H9 (cell line): ENCODE results near the gene APOA4. TPM values are rescaled to one million over a fixed set of nuclear protein-coding genes. Genes with fewer than 3 reads are reported as not detected.

Experiments used
- DNase-seq: peaks from one replicate; pipeline ENCODE4 v3.0.0-alpha.2; 2017
- H2AFZ ChIP-seq: one replicate; pipeline ENCODE4 v1.6.1; 2013; ENCODE audit warnings: mild to moderate bottlenecking, low read length, control low read depth, moderate library complexity
- H2AK5ac ChIP-seq: 2 replicates; pipeline ENCODE4 v1.6.1; 2013; ENCODE audit warnings: low read length, control low read depth, mixed read lengths; ENCODE audit not compliant: insufficient read length
- H2BK120ac ChIP-seq: one replicate; pipeline ENCODE4 v1.6.1; 2013; ENCODE audit warnings: low read depth, mild to moderate bottlenecking, low read length, control low read depth, inconsistent platforms; ENCODE audit not compliant: poor library complexity, severe bottlenecking
- H2BK12ac ChIP-seq: 2 replicates; pipeline ENCODE4 v1.6.1; 2013; ENCODE audit warnings: low read length, control low read depth, mixed read lengths, low read depth; ENCODE audit not compliant: insufficient read length
- H2BK15ac ChIP-seq: 2 replicates; pipeline ENCODE4 v1.6.1; 2013; ENCODE audit warnings: low read depth, low read length, control low read depth
- H2BK20ac ChIP-seq: one replicate; pipeline ENCODE4 v1.6.1; 2013; ENCODE audit warnings: low read depth, mild to moderate bottlenecking, low read length, control low read depth, inconsistent platforms; ENCODE audit not compliant: poor library complexity, severe bottlenecking
- H2BK5ac ChIP-seq: 2 replicates; pipeline ENCODE4 v1.6.1; 2013; ENCODE audit warnings: low read length, control low read depth, mixed read lengths; ENCODE audit not compliant: insufficient read length
- H3K14ac ChIP-seq: 2 replicates; pipeline ENCODE4 v1.6.1; 2013; ENCODE audit warnings: low read length, control low read depth; ENCODE audit not compliant: insufficient read depth
- H3K18ac ChIP-seq: 2 replicates; pipeline ENCODE4 v1.6.1; 2013; ENCODE audit warnings: low read depth, mild to moderate bottlenecking, mixed read lengths, low read length, control low read depth; ENCODE audit not compliant: insufficient read length
- H3K23ac ChIP-seq: 2 replicates; pipeline ENCODE4 v1.6.1; 2013; ENCODE audit warnings: low read length, control low read depth, mixed read lengths, low read depth; ENCODE audit not compliant: insufficient read length
- H3K23me2 ChIP-seq: 2 replicates; pipeline ENCODE4 v1.6.1; 2013; ENCODE audit warnings: low read depth, mild to moderate bottlenecking, mixed read lengths, low read length, control low read depth; ENCODE audit not compliant: insufficient read length, poor library complexity, severe bottlenecking
- H3K27ac ChIP-seq: 2 replicates; pipeline ENCODE4 v1.5.1; 2013; ENCODE audit warnings: low read length, control low read depth, mixed read lengths, low read depth; ENCODE audit not compliant: insufficient read length
- H3K27me3 ChIP-seq: 2 replicates; pipeline ENCODE4 v1.6.1; 2013; ENCODE audit warnings: low read length, control low read depth, inconsistent platforms; ENCODE audit not compliant: insufficient read depth
- H3K4ac ChIP-seq: 2 replicates; pipeline ENCODE4 v1.6.1; 2013; ENCODE audit warnings: low read depth, mild to moderate bottlenecking, control low read depth, inconsistent platforms, low read length, moderate library complexity
- H3K4me1 ChIP-seq: 2 replicates; pipeline ENCODE4 v1.6.1; 2013; ENCODE audit warnings: low read length, control low read depth, inconsistent platforms; ENCODE audit not compliant: insufficient read depth
- H3K4me2 ChIP-seq: 2 replicates; pipeline ENCODE4 v1.6.1; 2013; ENCODE audit warnings: low read length, control low read depth, mixed read lengths; ENCODE audit not compliant: insufficient read length, insufficient read depth
- H3K56ac ChIP-seq: 2 replicates; pipeline ENCODE4 v1.6.1; 2013; ENCODE audit warnings: low read depth, mild to moderate bottlenecking, mixed read lengths, low read length, control low read depth; ENCODE audit not compliant: insufficient read length
- H3K79me1 ChIP-seq: 2 replicates; pipeline ENCODE4 v1.6.1; 2013; ENCODE audit warnings: low read depth, mild to moderate bottlenecking, moderate library complexity, low read length, control low read depth, inconsistent platforms; ENCODE audit not compliant: insufficient read depth, poor library complexity, severe bottlenecking
- H3K79me2 ChIP-seq: 2 replicates; pipeline ENCODE4 v1.6.1; 2013; ENCODE audit warnings: low read length, control low read depth, inconsistent platforms; ENCODE audit not compliant: insufficient read depth
- H3K9ac ChIP-seq: 2 replicates; pipeline ENCODE4 v1.6.1; 2013; ENCODE audit warnings: low read length, control low read depth, mixed read lengths; ENCODE audit not compliant: insufficient read length; ENCODE audit errors: extremely low read depth
- H3K9me3 ChIP-seq: one replicate; pipeline ENCODE4 v1.6.1; 2013; ENCODE audit warnings: low read depth, low read length, inconsistent platforms; ENCODE audit not compliant: control insufficient read depth
- H3T11ph ChIP-seq: one replicate; pipeline ENCODE4 v1.6.1; 2013; ENCODE audit warnings: mild to moderate bottlenecking, low read length, control low read depth, inconsistent platforms
- H4K20me1 ChIP-seq: one replicate; pipeline ENCODE4 v1.6.1; 2013; ENCODE audit not compliant: control insufficient read depth, insufficient read length, insufficient read depth
- H4K5ac ChIP-seq: 2 replicates; pipeline ENCODE4 v1.6.1; 2013; ENCODE audit warnings: low read depth, mild to moderate bottlenecking, mixed read lengths, low read length, control low read depth; ENCODE audit not compliant: insufficient read length
- H4K8ac ChIP-seq: replicated peaks from 2 replicates; pipeline ENCODE4 v1.6.1; 2013; ENCODE audit warnings: low read length, control low read depth, mixed read lengths, low read depth; ENCODE audit not compliant: insufficient read length
- H4K91ac ChIP-seq: 2 replicates; pipeline ENCODE4 v1.6.1; 2013; ENCODE audit warnings: low read depth, mild to moderate bottlenecking, moderate library complexity, mixed read lengths, low read length, control low read depth; ENCODE audit not compliant: insufficient read length
- H3K27ac Mint-ChIP-seq, 3 experiments: 2 replicates in 2 of 3; 3 replicates in 1 of 3; pipeline ENCODE4 v1.8.0; 2020 to 2021; ENCODE audit warnings: mixed read lengths in 3 of 3, mild to moderate bottlenecking in 1 of 3, moderate library complexity in 1 of 3
- H3K27me3 Mint-ChIP-seq: 2 replicates; pipeline ENCODE4 v1.8.0; 2021; ENCODE audit warnings: low read depth, mild to moderate bottlenecking, moderate library complexity, mixed read lengths
- H3K36me3 Mint-ChIP-seq, 3 experiments: 2 replicates in 2 of 3; 3 replicates in 1 of 3; pipeline ENCODE4 v1.8.0; 2020 to 2021; ENCODE audit warnings: low read depth in 3 of 3, mixed read lengths in 3 of 3; ENCODE audit not compliant: insufficient read depth in 1 of 3
- H3K4me1 Mint-ChIP-seq, 2 experiments: 2 replicates each; pipeline ENCODE4 v1.8.0; 2020; ENCODE audit warnings: mixed read lengths in 2 of 2
- H3K4me3 Mint-ChIP-seq, 2 experiments: 2 replicates in 1 of 2; 3 replicates in 1 of 2; pipeline ENCODE4 v1.8.0; 2020 to 2021; ENCODE audit warnings: mild to moderate bottlenecking in 2 of 2, mixed read lengths in 2 of 2, moderate library complexity in 1 of 2
- H3K9me3 Mint-ChIP-seq, 2 experiments: 2 replicates in 1 of 2; 3 replicates in 1 of 2; pipeline ENCODE4 v1.8.0; 2020; ENCODE audit warnings: mild to moderate bottlenecking in 2 of 2, mixed read lengths in 2 of 2, moderate library complexity in 1 of 2
- CTCF ChIP-seq: fragments of 200-600 bp; sonication (generic); conservative IDR thresholded peaks from 3 replicates; pipeline ENCODE4 v1.8.0; 2021; ENCODE audit warnings: antibody characterized with exemption, mild to moderate bottlenecking
- WGBS: extraction: QIAGEN DNeasy Blood & Tissue Kit; methylation state at CpG from one replicate; pipeline ENCODE4 v1.1.7; 2013; ENCODE audit warnings: missing lambda C conversion rate, low lambda C conversion rate, mixed read lengths; ENCODE audit not compliant: insufficient read length; ENCODE audit errors: extremely low coverage; 5-methylcytosine and 5-hydroxymethylcytosine counted together
- total RNA-seq: library from RNA; stranded (reverse); gene quantifications from 2 replicates; pipeline ENCODE4 v1.2.1, GENCODE V29; 2021

APOA4 gene
- total RNA-seq, 1 experiment from 2014 or later = not detected

- Histone ChIP-seq H4K91ac (no peak overlapping the region), H2AFZ (no peak overlapping the region), H3K9me3 (no peaks in the 10 kb centered on the region), H3K27me3 (no peaks in the 10 kb centered on the region), H3K9ac (no peak overlapping the region), H2BK120ac (no peak overlapping the region), H4K20me1 (no peaks in the 10 kb centered on the region), H3K4me1 (no peaks in the 10 kb centered on the region), H3K79me2 (no peaks in the 10 kb centered on the region), H3K4ac (no peak overlapping the region), H3K4me2 (no peak overlapping the region), H3K14ac (no peak overlapping the region), H2BK20ac (no peak overlapping the region), H3K79me1 (no peaks in the 10 kb centered on the region), H2BK15ac (no peak overlapping the region), H2BK5ac (no peak overlapping the region), H4K8ac (no peak overlapping the region), H3K23ac (no peak overlapping the region), H3K18ac (no peak overlapping the region), H2BK12ac (no peak overlapping the region), H3K23me2 (no peaks in the 10 kb centered on the region), H4K5ac (no peak overlapping the region), H3T11ph (no peak overlapping the region), H3K56ac (no peak overlapping the region), H2AK5ac (no peak overlapping the region), H3K27ac (no peak overlapping the region)
- TF ChIP-seq CTCF = no peak
- Mint-ChIP-seq H3K4me1 (peaks cover 12% of the 10 kb centered on the region in 2 experiments), H3K36me3 (peaks cover 9 to 51% (median 48%) of the 10 kb centered on the region in 3 experiments; a peak in 6 of 7 replicates), H3K9me3 (no peaks in the 10 kb centered on the region), H3K4me3 (no peak overlapping the region), H3K27me3 (no peaks in the 10 kb centered on the region), H3K27ac (no peak overlapping the region)
- DNase-seq = no peak
- WGBS = no CpG with 5 or more reads among the region's 4 CpGs
These were observed 21.6 kb upstream of the APOA4 start for GRCh38 chr11:116844722-116845121.
